ENCODE measurements around the gene TRNT1. TPM values are rescaled to one million over a fixed set of nuclear protein-coding genes. Genes with fewer than 3 reads are reported as not detected.

The TRNT1 gene
- 10 to 100 TPM; 15.6 to 16.1 TPM for total RNA-seq
- long read RNA-seq, transcript TRNT1-201 (8 exons, 2,276 nt) = major isoform, 31 of 49 reads
- long read RNA-seq, partial matches to known transcripts = 2 of 49 reads
- long read RNA-seq, other reads (novel, unspliced or antisense) = 11 of 49 reads

GRCh38 chr3:3126477-3127431 lies at the start of gene TRNT1:
Gene TRNT1 (plus strand): TSS chr3:3126940. CDS start chr3:3129041, 2,101 bp downstream.
- intact Hi-C loops (cut with DNase I) = loop anchor here in 1 of 2 donors (10.0 kb wide), 1 partner anchor 48 kb away; the partner anchor contains the start of gene CRBN
- peak; percentile 98 for DNase-seq
- peak; percentile 99 for ATAC-seq

GRCh38 chr3:3080309-3080708 lies 46.4 kb upstream of the TRNT1 start:
- intact Hi-C loops (cut with DNase I) = no loop called here
- ATAC-seq (no peak), DNase-seq (no peak)

- intact Hi-C loops (cut with DNase I) = no loop called here
- DNase-seq = no peak
- no peak for ATAC-seq
These were observed 45.1 kb upstream of the TRNT1 start for GRCh38 chr3:3081381-3082233.

- intact Hi-C loops (cut with DNase I) = no loop called here
- DNase-seq (no peak), ATAC-seq (no peak)
These were observed 44.4 kb upstream of the TRNT1 start for GRCh38 chr3:3082234-3082924.

GRCh38 chr3:3084890-3085289 lies 41.9 kb upstream of the TRNT1 start:
- no peak for ATAC-seq
- intact Hi-C loops (cut with DNase I) = no loop called here
- no peak for DNase-seq

- no peak for ATAC-seq
- DNase-seq = no peak
- intact Hi-C loops (cut with DNase I) = no loop called here
These were observed 41.0 kb upstream of the TRNT1 start for GRCh38 chr3:3085782-3086181.

GRCh38 chr3:3086239-3086638 lies 40.5 kb upstream of the TRNT1 start:
- intact Hi-C loops (cut with DNase I) = no loop called here
- no peak for ATAC-seq
- no peak for DNase-seq

- DNase-seq (no peak), ATAC-seq (no peak)
- intact Hi-C loops (cut with DNase I) = no loop called here
These were observed 39.5 kb upstream of the TRNT1 start for GRCh38 chr3:3087279-3087678.

- intact Hi-C loops (cut with DNase I) = no loop called here
- ATAC-seq (no peak), DNase-seq (no peak)
These were observed 38.8 kb upstream of the TRNT1 start for GRCh38 chr3:3087716-3088465.

GRCh38 chr3:3089017-3089416 lies 37.7 kb upstream of the TRNT1 start:
- intact Hi-C loops (cut with DNase I) = no loop called here
- no peak for ATAC-seq
- DNase-seq = no peak

GRCh38 chr3:3097958-3098357 lies 28.8 kb upstream of the TRNT1 start:
- intact Hi-C loops (cut with DNase I) = no loop called here
- no peak for ATAC-seq
- DNase-seq = no peak

- ATAC-seq = no peak
- DNase-seq = no peak
- intact Hi-C loops (cut with DNase I) = no loop called here
These were observed 24.9 kb upstream of the TRNT1 start for GRCh38 chr3:3101660-3102458.

- ATAC-seq (no peak), DNase-seq (no peak)
These were observed 24.0 kb upstream of the TRNT1 start for GRCh38 chr3:3102751-3103150.

GRCh38 chr3:3105246-3105645 lies 21.5 kb upstream of the TRNT1 start:
- DNase-seq (no peak), ATAC-seq (no peak)
- intact Hi-C loops (cut with DNase I) = no loop called here

More at GRCh38 chr3:3102751-3103150, 24.0 kb upstream of the TRNT1 start:
- intact Hi-C loops (cut with DNase I) = no loop called here

GRCh38 chr3:3105815-3106214 lies 20.9 kb upstream of the TRNT1 start:
- no peak for DNase-seq
- intact Hi-C loops (cut with DNase I) = no loop called here
- no peak for ATAC-seq

GRCh38 chr3:3107181-3107580 lies 19.6 kb upstream of the TRNT1 start:
- intact Hi-C loops (cut with DNase I) = no loop called here
- ATAC-seq = no peak
- DNase-seq = no peak

GRCh38 chr3:3107858-3108257 lies 18.9 kb upstream of the TRNT1 start:
- intact Hi-C loops (cut with DNase I) = no loop called here
- no peak for ATAC-seq

More at GRCh38 chr3:3107858-3108257, 18.9 kb upstream of the TRNT1 start:
- no peak for DNase-seq

Data from left cardiac atrium (tissue), 4 donors.